ENCODE measurements around the gene RTKN. TPM values are rescaled to one million over a fixed set of nuclear protein-coding genes. Genes with fewer than 3 reads are reported as not detected.
A peak's percentile ranks its signal among the peaks of the same experiment; 100 is the strongest.

Gene RTKN
- total RNA-seq, 1 experiment from 2014 or later: 87.1 TPM

GRCh38 chr2:74457129-74457548 lies 15.4 kb upstream of the RTKN start:
- Histone ChIP-seq H4K5ac (ENCODE audit: insufficient read length, low read depth, low read length) (no peak overlapping the region), H3K9me3 (ENCODE audit: control insufficient read depth, low read depth, low read length) (no peaks in the 10 kb centered on the region), H2BK12ac (ENCODE audit: insufficient read length, low read depth, low read length) (no peak overlapping the region), H3K4ac (ENCODE audit: low read depth, low read length) (no peak overlapping the region), H2AK5ac (ENCODE audit: insufficient read length, low read length) (no peak overlapping the region), H3K23me2 (ENCODE audit: insufficient read length, low read depth, low read length, poor library complexity, severe bottlenecking) (peaks cover 18% of the 10 kb centered on the region), H4K91ac (ENCODE audit: insufficient read length, low read depth, low read length) (no peak overlapping the region), H3K27ac (ENCODE audit: insufficient read length, low read depth, low read length) (no peak overlapping the region), H3K27me3 (ENCODE audit: insufficient read depth, low read length) (no peaks in the 10 kb centered on the region), H3K18ac (ENCODE audit: insufficient read length, low read depth, low read length) (peak overlapping the region; percentile 16), H3K9ac (ENCODE audit: extremely low read depth, insufficient read length, low read length) (peak overlapping the region; percentile 50), H3K56ac (ENCODE audit: insufficient read length, low read depth, low read length) (no peak overlapping the region), H2BK20ac (ENCODE audit: low read depth, low read length, poor library complexity, severe bottlenecking) (no peak overlapping the region), H2BK15ac (ENCODE audit: low read depth, low read length) (no peak overlapping the region; the same call in 1 of the 2 replicates), H3K4me1 (ENCODE audit: insufficient read depth, low read length) (peaks cover 2% of the 10 kb centered on the region; the same call in 1 of the 2 replicates), H3K79me2 (ENCODE audit: insufficient read depth, low read length) (no peaks in the 10 kb centered on the region), H2BK120ac (ENCODE audit: low read depth, low read length, poor library complexity, severe bottlenecking) (no peak overlapping the region), H3T11ph (ENCODE audit: low read length) (no peak overlapping the region), H2AFZ (ENCODE audit: low read length) (no peak overlapping the region), H3K4me2 (ENCODE audit: insufficient read depth, insufficient read length, low read length) (peak overlapping the region; percentile 92), H4K8ac (replicated peaks; ENCODE audit: insufficient read length, low read depth, low read length) (no peak overlapping the region), H3K79me1 (ENCODE audit: insufficient read depth, low read depth, low read length, poor library complexity, severe bottlenecking) (no peaks in the 10 kb centered on the region), H2BK5ac (ENCODE audit: insufficient read length, low read length) (no peak overlapping the region), H4K20me1 (ENCODE audit: control insufficient read depth, insufficient read depth, insufficient read length) (peaks cover 2% of the 10 kb centered on the region), H3K14ac (ENCODE audit: insufficient read depth, low read length) (peak overlapping the region; percentile 9; the same call in 1 of the 2 replicates), H3K23ac (ENCODE audit: insufficient read length, low read depth, low read length) (no peak overlapping the region)
- WGBS (ENCODE audit: extremely low coverage, insufficient read length, low lambda C conversion rate): no CpG with 5 or more reads among the region's 27 CpGs
- no peak for DNase-seq
- Mint-ChIP-seq H3K4me1 (peaks cover 30 to 36% of the 10 kb centered on the region in 2 experiments), H3K36me3 (ENCODE audit: insufficient read depth in 1 of 3, low read depth in 3 of 3) (peaks cover 2 to 20% (median 18%) of the 10 kb centered on the region in 3 experiments; a peak in 5 of 7 replicates), H3K27me3 (ENCODE audit: low read depth) (no peaks in the 10 kb centered on the region), H3K27ac (peak overlapping the region; percentile 97 to 99 (median 97)), H3K4me3 (peak overlapping the region; percentile 96 to 97), H3K9me3 (no peaks in the 10 kb centered on the region)
- no peak for TF ChIP-seq CTCF (conservative IDR thresholded peaks at IDR 0.05)
